Prostate gland (tissue), 2 donors: ENCODE data around the gene FUBP3.

Experiments used
- POLR2A ChIP-seq: fragments of 450-650 bp; IDR thresholded peaks from one replicate; pipeline ENCODE4 v1.6.1; 2016; ENCODE audit warnings: antibody characterized with exemption, mild to moderate bottlenecking
- POLR2AphosphoS5 ChIP-seq: sonication (generic); formaldehyde crosslinking; IDR thresholded peaks from one replicate; pipeline ENCODE4 v1.6.1; 2017; ENCODE audit warnings: antibody characterized with exemption
- TF ChIP-seq, protein P1 (sequence below), 4 experiments: fragments of 200-600 bp in 2 of 4; fragments of 450-650 bp in 2 of 4; sonication (generic) in 2 of 4; IDR thresholded peaks; 1 replicate in 3 of 4; 2 replicates in 1 of 4; pipeline ENCODE4 v1.5.1; 2016 to 2019; ENCODE audit warnings: antibody characterized with exemption in 4 of 4, mild to moderate bottlenecking in 2 of 4, moderate library complexity in 2 of 4

DNA sequence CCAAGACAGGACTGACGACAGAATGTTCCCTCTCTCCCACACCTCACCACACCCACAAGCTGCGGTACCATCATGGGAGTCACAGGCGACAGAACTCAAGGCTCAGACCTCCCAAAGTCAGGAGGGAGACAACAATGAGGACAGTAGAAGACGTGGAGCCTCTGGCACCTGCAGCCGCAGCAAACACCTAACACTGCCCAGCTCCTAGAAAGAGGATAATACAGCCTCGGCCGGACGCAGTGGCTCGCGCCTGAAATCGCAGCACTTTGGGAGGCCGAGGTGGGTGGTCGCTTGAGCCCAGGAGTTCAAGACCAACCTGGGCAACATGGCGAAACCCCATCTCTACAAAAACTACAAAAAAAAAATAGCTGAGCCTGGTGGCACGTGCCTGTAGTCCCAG, 71.8 kb downstream of the FUBP3 start:
- no peak for TF ChIP-seq POLR2AphosphoS5
- TF ChIP-seq, protein P1, sequence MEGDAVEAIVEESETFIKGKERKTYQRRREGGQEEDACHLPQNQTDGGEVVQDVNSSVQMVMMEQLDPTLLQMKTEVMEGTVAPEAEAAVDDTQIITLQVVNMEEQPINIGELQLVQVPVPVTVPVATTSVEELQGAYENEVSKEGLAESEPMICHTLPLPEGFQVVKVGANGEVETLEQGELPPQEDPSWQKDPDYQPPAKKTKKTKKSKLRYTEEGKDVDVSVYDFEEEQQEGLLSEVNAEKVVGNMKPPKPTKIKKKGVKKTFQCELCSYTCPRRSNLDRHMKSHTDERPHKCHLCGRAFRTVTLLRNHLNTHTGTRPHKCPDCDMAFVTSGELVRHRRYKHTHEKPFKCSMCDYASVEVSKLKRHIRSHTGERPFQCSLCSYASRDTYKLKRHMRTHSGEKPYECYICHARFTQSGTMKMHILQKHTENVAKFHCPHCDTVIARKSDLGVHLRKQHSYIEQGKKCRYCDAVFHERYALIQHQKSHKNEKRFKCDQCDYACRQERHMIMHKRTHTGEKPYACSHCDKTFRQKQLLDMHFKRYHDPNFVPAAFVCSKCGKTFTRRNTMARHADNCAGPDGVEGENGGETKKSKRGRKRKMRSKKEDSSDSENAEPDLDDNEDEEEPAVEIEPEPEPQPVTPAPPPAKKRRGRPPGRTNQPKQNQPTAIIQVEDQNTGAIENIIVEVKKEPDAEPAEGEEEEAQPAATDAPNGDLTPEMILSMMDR (IDR thresholded peaks at IDR 0.05) = no peak
- TF ChIP-seq POLR2A = no peak
